Measurements from ENCODE around the gene SCAND1. TPM values are rescaled to one million over a fixed set of nuclear protein-coding genes. Genes with fewer than 3 reads are reported as not detected.
"Not testable (repeated sequence)": the region's sequence is repeated elsewhere in the genome, so short reads cannot be mapped to it uniquely, and the experiment has no call there.

SCAND1 gene
- total RNA-seq, 4 donors from 2014 or later: 70.0 to 122 (median 89.9) TPM

DNA sequence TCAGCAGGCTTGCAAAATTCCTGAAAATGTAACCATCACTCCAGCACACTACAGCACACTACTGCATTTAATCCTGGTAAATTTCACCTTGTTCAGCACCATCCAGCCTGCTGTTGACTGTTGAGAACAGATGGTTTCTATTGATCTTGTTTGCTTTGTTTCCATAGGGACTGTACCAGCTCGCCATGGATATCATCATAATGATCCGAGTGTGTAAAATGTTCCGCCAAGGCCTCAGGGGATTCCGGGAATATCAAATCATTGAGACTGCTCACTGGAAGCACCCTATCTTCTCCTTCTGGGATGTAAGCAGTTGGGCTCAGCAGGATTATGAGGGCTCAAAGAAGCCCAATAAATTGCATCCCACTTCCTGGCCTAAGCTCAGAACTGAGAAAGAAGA, 18.2 kb upstream of the SCAND1 start:
- intact Hi-C loops (cut with DNase I; ENCODE audit: low total_unique reads): no loop called here
- TF ChIP-seq POLR2A (IDR thresholded peaks at IDR 0.05): no peak
- TF ChIP-seq, protein P1, sequence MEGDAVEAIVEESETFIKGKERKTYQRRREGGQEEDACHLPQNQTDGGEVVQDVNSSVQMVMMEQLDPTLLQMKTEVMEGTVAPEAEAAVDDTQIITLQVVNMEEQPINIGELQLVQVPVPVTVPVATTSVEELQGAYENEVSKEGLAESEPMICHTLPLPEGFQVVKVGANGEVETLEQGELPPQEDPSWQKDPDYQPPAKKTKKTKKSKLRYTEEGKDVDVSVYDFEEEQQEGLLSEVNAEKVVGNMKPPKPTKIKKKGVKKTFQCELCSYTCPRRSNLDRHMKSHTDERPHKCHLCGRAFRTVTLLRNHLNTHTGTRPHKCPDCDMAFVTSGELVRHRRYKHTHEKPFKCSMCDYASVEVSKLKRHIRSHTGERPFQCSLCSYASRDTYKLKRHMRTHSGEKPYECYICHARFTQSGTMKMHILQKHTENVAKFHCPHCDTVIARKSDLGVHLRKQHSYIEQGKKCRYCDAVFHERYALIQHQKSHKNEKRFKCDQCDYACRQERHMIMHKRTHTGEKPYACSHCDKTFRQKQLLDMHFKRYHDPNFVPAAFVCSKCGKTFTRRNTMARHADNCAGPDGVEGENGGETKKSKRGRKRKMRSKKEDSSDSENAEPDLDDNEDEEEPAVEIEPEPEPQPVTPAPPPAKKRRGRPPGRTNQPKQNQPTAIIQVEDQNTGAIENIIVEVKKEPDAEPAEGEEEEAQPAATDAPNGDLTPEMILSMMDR (IDR thresholded peaks at IDR 0.05): no peak
- WGBS, 2 donors: 13 to 33% methylated on average over 4 of the region's 4 CpGs
- no peak overlapping the region for H3K4me3 ChIP-seq (ENCODE audit: low read depth, poor library complexity, severe bottlenecking)
- DNase-seq (ENCODE audit: low spot score in 2 of 2): no peak

DNA sequence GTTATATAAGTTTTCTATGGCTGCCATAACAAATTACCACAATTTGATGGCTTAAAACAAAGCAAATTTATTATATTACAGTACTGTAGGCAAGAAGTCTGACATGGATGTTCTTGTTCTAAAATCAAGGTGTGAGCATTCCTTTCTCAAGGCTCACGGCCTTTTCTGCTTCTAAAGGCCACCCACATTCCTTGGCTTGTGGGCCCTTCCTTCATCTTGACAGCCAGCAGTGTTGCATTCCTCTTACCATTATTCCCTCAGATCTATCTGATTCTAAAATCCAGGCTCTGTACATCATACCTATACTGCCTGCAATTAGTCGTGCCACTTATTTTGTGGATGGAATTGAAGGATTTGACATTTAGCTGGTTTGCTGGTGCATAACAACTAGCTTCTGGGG, 17.7 kb upstream of the SCAND1 start:
- no peak overlapping the region for H3K4me3 ChIP-seq (ENCODE audit: low read depth, poor library complexity, severe bottlenecking)
- WGBS, 2 donors: 58 to 73% methylated on average over 2 of the region's 2 CpGs
- no peak for DNase-seq (ENCODE audit: low spot score in 2 of 2)
- TF ChIP-seq, protein P1 (IDR thresholded peaks at IDR 0.05): no peak
- no peak for TF ChIP-seq POLR2A (IDR thresholded peaks at IDR 0.05)
- intact Hi-C loops (cut with DNase I; ENCODE audit: low total_unique reads): no loop called here

DNA sequence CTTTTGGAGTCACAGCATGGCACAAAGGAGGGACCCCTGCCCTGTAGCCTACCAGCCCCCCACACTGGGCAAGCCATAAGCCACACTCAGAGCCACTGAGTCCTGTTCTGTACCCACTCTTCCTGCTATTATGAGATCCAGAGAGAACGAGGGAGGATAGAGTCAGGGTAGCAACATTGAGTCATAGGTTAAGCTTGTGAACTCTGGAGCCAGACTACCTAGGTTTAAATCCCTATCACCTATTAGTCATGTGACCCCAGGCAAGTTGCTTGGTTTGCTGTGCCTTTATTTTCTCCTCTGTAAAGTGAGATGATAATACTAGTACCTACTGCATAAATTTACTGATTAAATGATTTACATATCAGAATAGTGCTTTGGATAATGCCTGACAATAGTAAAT, 14.6 kb upstream of the SCAND1 start:
- intact Hi-C loops (cut with DNase I; ENCODE audit: low total_unique reads): no loop called here
- H3K4me3 ChIP-seq (ENCODE audit: low read depth, poor library complexity, severe bottlenecking): no peak overlapping the region
- 45 to 53% methylated on average over 1 of the region's 1 CpG for WGBS, 2 donors
- no peak for TF ChIP-seq POLR2A (IDR thresholded peaks at IDR 0.05)
- TF ChIP-seq, protein P1 (IDR thresholded peaks at IDR 0.05): no peak
- DNase-seq (ENCODE audit: low spot score in 2 of 2): no peak

DNA sequence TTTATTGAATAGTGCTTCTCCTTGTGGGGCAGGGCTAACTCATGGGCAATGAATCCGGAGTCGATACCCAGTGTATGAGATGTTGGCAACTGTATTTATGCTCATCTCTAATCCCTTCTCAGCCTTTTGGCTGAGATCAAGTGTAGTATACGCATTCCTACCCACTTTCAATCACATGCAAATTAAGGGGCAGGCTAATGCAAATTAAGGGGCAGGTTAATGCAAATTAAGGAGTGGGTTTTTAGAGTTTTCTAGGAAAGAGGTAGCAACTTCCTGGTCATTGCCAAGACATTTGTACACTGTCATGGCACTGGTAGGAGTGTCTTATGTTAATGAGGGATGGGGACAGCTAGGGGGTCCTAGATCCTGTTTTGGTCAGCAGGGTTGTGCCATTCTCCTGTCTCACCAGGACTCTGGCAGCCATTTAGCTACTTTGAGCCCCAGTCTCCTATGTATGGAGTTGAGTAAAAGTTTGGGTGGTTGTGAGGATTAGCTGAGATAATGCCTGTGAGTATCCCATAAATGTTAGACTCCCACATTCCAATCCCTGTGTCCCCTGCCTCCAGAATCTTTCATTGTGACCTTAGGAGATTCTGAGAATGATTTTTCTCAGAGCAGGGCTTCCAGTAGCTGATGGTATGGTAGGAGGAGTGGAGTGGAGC, 13.8 kb upstream of the SCAND1 start, which contains the start of gene CNBD2:
Gene CNBD2, plus strand, starts transcription at position 612 of the 662 bp plus-strand sequence. CDS start 173 bp downstream, outside the sequence.
- DNase-seq (ENCODE audit: low spot score in 2 of 2): peak in 1 of 2 donors; percentile 39
- TF ChIP-seq, protein P1 (IDR thresholded peaks at IDR 0.05): no peak
- no peak for TF ChIP-seq POLR2A (IDR thresholded peaks at IDR 0.05)
- 85 to 87% methylated on average over 3 of the region's 3 CpGs for WGBS, 2 donors
- intact Hi-C loops (cut with DNase I; ENCODE audit: low total_unique reads): no loop called here
- no peak within 1 kb of the TSS for H3K4me3 ChIP-seq (ENCODE audit: low read depth, poor library complexity, severe bottlenecking)

DNA sequence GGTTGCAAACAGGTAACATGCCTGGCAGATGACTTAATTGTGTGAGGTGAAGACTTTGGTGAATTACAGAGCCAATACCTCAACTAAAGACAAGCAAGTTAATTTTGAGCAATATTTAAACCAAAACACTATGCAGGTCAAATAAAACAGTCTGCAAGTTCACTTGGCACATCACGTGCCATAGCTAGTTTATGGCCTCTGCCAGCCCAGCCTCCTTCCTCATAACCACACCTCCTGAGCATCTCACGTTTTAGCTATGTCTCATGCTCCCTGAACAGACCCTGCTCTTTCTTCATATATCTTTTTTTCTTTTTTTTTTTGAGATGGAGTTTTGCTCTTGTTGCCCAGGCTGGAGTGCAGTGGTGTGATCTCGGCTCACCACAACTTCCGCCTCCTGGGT, 9.6 kb upstream of the SCAND1 start:
- no peak overlapping the region for H3K4me3 ChIP-seq (ENCODE audit: low read depth, poor library complexity, severe bottlenecking)
- intact Hi-C loops (cut with DNase I; ENCODE audit: low total_unique reads): no loop called here
- no peak for DNase-seq (ENCODE audit: low spot score in 2 of 2)
- 87 to 89% methylated on average over 4 of the region's 4 CpGs for WGBS, 2 donors
- TF ChIP-seq, protein P1 (IDR thresholded peaks at IDR 0.05): no peak
- no peak for TF ChIP-seq POLR2A (IDR thresholded peaks at IDR 0.05)

DNA sequence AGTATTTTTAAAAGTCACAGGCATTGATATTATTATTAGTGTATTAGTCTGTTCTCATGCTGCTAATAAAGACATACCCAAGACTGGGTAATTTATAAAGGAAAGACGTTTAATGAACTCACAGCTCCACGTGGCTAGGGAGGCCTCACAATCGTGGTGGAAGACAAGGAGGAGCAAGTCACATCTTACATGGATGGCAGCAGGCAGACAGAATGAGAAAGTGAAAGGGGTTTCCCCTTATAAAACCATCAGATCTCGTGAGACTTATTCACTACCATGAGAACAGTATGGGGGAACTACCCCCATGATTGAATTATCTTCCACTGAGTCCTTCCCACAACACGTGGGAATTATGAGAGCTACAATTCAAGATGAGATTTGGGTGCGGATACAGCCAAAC, 5.0 kb upstream of the SCAND1 start:
- 83 to 88% methylated on average over 6 of the region's 6 CpGs for WGBS, 2 donors
- H3K4me3 ChIP-seq (ENCODE audit: low read depth, poor library complexity, severe bottlenecking); DNase-seq (ENCODE audit: low spot score in 2 of 2); intact Hi-C loops (cut with DNase I; ENCODE audit: low total_unique reads): not testable (repeated sequence)
